LHCN-M2 (cell line): ENCODE measurements around the gene PXYLP1. TPM values are rescaled to one million over a fixed set of nuclear protein-coding genes. Genes with fewer than 3 reads are reported as not detected.

ENCODE experiments used
- total RNA-seq: library from RNA; depleted of rRNA; stranded (reverse); fragments of >200 nt; gene quantifications from 2 replicates; pipeline ENCODE4 v1.2.3, GENCODE V29; 2014; rRNA removed

PXYLP1 gene
- total RNA-seq, 1 experiment from 2014 or later, result 3.7 TPM

Other genes with a start within 250 kb of the PXYLP1 start
- 0.52 and 0.58 TPM in 2 replicates for gene SPSB4, start 180.5 kb upstream of the PXYLP1 start, total RNA-seq
- 153 and 164 TPM in 2 replicates for gene ZBTB38, start 136.7 kb downstream of the PXYLP1 start, total RNA-seq